HG03442 (cell line): ENCODE results near the gene IPO8.
"Not testable (repeated sequence)": the region's sequence is repeated elsewhere in the genome, so short reads cannot be mapped to it uniquely, and the experiment has no call there.

Experiments
- ATAC-seq: cut with Tn5 transposase; IDR thresholded peaks from one replicate; pipeline ENCODE4 v1.9.1; 2021; ENCODE audit warnings: mild to moderate bottlenecking, moderate library complexity; ENCODE audit not compliant: unreplicated experiment

The IPO8 gene

GRCh38 chr12:30610718-30611117 lies 85.0 kb downstream of the IPO8 start:
- ATAC-seq = no peak

- not testable (repeated sequence) for ATAC-seq
These were observed 85.8 kb downstream of the IPO8 start for GRCh38 chr12:30609819-30610218.

- not testable (repeated sequence) for ATAC-seq
These were observed 91.4 kb downstream of the IPO8 start for GRCh38 chr12:30604302-30604701.

GRCh38 chr12:30603129-30603528 lies 92.5 kb downstream of the IPO8 start:
- no peak for ATAC-seq

GRCh38 chr12:30602678-30603077 lies 93.0 kb downstream of the IPO8 start:
- ATAC-seq = no peak

GRCh38 chr12:30599608-30600007 lies 96.1 kb downstream of the IPO8 start:
- no peak for ATAC-seq

GRCh38 chr12:30598889-30599288 lies 96.8 kb downstream of the IPO8 start:
- no peak for ATAC-seq

- ATAC-seq = no peak
These were observed 99.9 kb downstream of the IPO8 start for GRCh38 chr12:30595742-30596141.

- no peak for ATAC-seq
These were observed 101.2 kb downstream of the IPO8 start for GRCh38 chr12:30594509-30594908.

- not testable (repeated sequence) for ATAC-seq
These were observed 107.1 kb downstream of the IPO8 start for GRCh38 chr12:30588572-30588971.

GRCh38 chr12:30587782-30588181 lies 107.9 kb downstream of the IPO8 start:
- ATAC-seq = no peak

- no peak for ATAC-seq
These were observed 109.8 kb downstream of the IPO8 start for GRCh38 chr12:30585877-30586276.

- no peak for ATAC-seq
These were observed 112.7 kb downstream of the IPO8 start for GRCh38 chr12:30582943-30583342.

- ATAC-seq = no peak
These were observed 115.3 kb downstream of the IPO8 start for GRCh38 chr12:30580344-30580743.
